Chondrocyte (in vitro differentiated cells): Measurements from ENCODE around the gene BCAN. TPM values are rescaled to one million over a fixed set of nuclear protein-coding genes. Genes with fewer than 3 reads are reported as not detected.
A peak's percentile ranks its signal among the peaks of the same experiment; 100 is the strongest.

Experiments
- DNase-seq: peaks from one replicate; pipeline ENCODE4 v3.0.0; 2021; ENCODE audit warnings: mixed read lengths, low spot score
- H3K27ac Mint-ChIP-seq: one replicate; pipeline ENCODE4 v1.8.0; 2021; ENCODE audit warnings: mild to moderate bottlenecking, moderate library complexity, mixed read lengths; ENCODE audit not compliant: unreplicated experiment
- H3K27me3 Mint-ChIP-seq: 2 replicates; pipeline ENCODE4 v1.8.0; 2021; ENCODE audit warnings: low read depth, mixed read lengths
- H3K36me3 Mint-ChIP-seq: 2 replicates; pipeline ENCODE4 v1.8.0; 2021; ENCODE audit warnings: low read depth, mixed read lengths
- H3K4me1 Mint-ChIP-seq: 2 replicates; pipeline ENCODE4 v1.8.0; 2021; ENCODE audit warnings: low read depth, mild to moderate bottlenecking, mixed read lengths
- H3K4me3 Mint-ChIP-seq: one replicate; pipeline ENCODE4 v1.8.0; 2021; ENCODE audit warnings: mild to moderate bottlenecking, moderate library complexity, mixed read lengths; ENCODE audit not compliant: unreplicated experiment
- H3K9me3 Mint-ChIP-seq: 2 replicates; pipeline ENCODE4 v1.8.0; 2021; ENCODE audit warnings: low read depth, mixed read lengths
- total RNA-seq: library from RNA; stranded (reverse); gene quantifications from 3 replicates; pipeline ENCODE4 v1.2.1, GENCODE V29; 2021
- TF ChIP-seq, protein P1 (sequence below): fragments of 200-600 bp; sonication (generic); IDR thresholded peaks from 2 replicates; pipeline ENCODE4 v1.5.0; 2021; ENCODE audit warnings: antibody characterized with exemption, mild to moderate bottlenecking, moderate library complexity

Gene BCAN
- total RNA-seq, 1 donor from 2014 or later, result not detected

DNA sequence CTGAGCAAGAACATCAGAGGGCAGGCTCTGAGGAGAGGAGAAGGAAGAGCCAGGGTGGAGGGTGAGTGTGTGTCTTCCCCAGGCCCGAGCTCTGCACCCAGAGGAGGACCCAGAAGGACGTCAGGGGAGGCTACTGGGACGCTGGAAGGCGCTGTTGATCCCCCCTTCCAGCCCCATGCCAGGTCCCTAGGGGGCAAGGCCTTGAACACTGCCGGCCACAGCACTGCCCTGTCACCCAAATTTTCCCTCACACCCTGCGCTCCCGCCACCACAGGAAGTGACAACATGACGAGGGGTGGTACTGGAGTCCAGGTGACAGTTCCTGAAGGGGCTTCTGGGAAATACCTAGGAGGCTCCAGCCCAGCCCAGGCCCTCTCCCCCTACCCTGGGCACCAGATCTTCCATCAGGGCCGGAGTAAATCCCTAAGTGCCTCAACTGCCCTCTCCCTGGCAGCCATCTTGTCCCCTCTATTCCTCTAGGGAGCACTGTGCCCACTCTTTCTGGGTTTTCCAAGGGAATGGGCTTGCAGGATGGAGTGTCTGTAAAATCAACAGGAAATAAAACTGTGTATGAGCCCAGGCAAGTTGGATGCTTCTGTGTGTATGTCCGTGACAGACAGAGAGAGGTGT is 17.1 kb downstream of the BCAN start:
- Mint-ChIP-seq H3K36me3 (no peaks in the 10 kb centered on the region), H3K27me3 (peaks cover 34% of the 10 kb centered on the region), H3K27ac (no peak overlapping the region), H3K9me3 (no peaks in the 10 kb centered on the region), H3K4me1 (peaks cover 58% of the 10 kb centered on the region), H3K4me3 (no peak overlapping the region)
- TF ChIP-seq, protein P1, sequence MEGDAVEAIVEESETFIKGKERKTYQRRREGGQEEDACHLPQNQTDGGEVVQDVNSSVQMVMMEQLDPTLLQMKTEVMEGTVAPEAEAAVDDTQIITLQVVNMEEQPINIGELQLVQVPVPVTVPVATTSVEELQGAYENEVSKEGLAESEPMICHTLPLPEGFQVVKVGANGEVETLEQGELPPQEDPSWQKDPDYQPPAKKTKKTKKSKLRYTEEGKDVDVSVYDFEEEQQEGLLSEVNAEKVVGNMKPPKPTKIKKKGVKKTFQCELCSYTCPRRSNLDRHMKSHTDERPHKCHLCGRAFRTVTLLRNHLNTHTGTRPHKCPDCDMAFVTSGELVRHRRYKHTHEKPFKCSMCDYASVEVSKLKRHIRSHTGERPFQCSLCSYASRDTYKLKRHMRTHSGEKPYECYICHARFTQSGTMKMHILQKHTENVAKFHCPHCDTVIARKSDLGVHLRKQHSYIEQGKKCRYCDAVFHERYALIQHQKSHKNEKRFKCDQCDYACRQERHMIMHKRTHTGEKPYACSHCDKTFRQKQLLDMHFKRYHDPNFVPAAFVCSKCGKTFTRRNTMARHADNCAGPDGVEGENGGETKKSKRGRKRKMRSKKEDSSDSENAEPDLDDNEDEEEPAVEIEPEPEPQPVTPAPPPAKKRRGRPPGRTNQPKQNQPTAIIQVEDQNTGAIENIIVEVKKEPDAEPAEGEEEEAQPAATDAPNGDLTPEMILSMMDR, result no peak
- DNase-seq, result no peak

GRCh38 chr1:156659661-156659987 is 17.7 kb downstream of the BCAN start:
- Mint-ChIP-seq H3K4me1 (peaks cover 64% of the 10 kb centered on the region), H3K27ac (peak overlapping the region; percentile 90)

DNA sequence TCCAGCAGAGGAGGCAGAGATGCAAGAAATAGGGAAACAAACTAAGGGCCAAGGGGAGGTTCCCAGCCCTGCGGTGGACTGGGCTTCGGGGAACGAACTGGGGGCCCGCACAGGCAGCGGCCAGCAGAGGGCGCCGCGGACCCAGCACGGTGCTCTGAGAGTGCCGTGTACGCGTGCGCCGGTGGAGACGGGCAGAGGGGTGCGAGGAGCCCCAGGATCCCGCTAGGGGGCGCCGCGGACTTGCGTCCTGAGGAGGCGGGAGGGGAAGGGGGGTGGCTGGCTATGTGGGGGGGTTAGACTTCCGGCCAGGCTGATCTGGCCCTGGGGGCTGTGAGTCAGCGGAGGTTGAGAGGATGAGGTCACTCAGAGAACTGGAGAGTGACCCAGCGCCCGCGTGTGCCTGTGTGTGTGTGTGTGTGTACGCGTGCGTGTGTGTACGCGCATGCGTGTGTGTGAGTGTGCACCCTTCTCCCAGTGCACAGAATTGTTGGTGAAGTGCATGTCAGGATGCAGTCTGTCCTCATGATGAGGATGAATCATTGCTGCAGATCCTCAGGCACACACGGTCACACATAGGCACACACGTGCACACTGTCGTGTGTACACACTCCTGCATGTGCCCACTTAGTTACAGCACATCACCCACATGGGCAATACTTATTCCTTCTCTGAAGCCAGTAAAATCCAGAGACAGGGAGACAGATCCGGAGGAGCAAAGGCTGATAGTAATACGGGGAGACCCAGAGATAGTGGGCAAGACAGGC is 18.3 kb downstream of the BCAN start:
- Mint-ChIP-seq H3K36me3 (no peaks in the 10 kb centered on the region), H3K4me3 (peak overlapping the region; percentile 59), H3K27ac (peak overlapping the region; percentile 90), H3K9me3 (no peaks in the 10 kb centered on the region), H3K4me1 (peaks cover 69% of the 10 kb centered on the region), H3K27me3 (peaks cover 24% of the 10 kb centered on the region)
- no peak for DNase-seq
- TF ChIP-seq, protein P1, result peak; percentile 100

More at GRCh38 chr1:156659661-156659987, 17.7 kb downstream of the BCAN start:
- Mint-ChIP-seq H3K9me3 (no peaks in the 10 kb centered on the region), H3K4me3 (peak overlapping the region; percentile 59), H3K36me3 (no peaks in the 10 kb centered on the region), H3K27me3 (peaks cover 28% of the 10 kb centered on the region)
- DNase-seq, result no peak
- TF ChIP-seq, protein P1, result no peak

DNA sequence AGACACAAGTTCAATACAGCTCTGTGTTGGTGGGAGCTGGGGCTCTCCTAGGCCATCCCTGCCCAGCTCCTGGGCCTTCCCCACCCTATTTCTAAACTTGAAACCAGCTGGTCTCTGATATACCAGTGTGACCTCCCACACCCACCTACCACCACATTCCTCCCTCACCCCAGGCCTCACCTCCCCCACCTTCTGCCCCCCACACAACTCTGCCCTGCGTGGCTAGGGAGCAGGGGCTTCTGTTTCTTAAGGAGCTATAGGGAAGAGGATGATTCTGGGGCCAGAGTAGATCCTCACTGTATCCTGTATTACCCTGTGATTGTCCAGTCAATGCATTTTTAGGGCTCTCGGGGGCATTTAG is 18.8 kb downstream of the BCAN start:
- DNase-seq, result no peak
- H3K27me3 Mint-ChIP-seq, result peaks cover 19% of the 10 kb centered on the region
- no peaks in the 10 kb centered on the region for H3K9me3 Mint-ChIP-seq
- H3K4me3 Mint-ChIP-seq, result no peak overlapping the region
- H3K27ac Mint-ChIP-seq, result peak overlapping the region; percentile 90
- no peaks in the 10 kb centered on the region for H3K36me3 Mint-ChIP-seq
- peaks cover 75% of the 10 kb centered on the region for H3K4me1 Mint-ChIP-seq
- TF ChIP-seq, protein P1, result no peak

DNA sequence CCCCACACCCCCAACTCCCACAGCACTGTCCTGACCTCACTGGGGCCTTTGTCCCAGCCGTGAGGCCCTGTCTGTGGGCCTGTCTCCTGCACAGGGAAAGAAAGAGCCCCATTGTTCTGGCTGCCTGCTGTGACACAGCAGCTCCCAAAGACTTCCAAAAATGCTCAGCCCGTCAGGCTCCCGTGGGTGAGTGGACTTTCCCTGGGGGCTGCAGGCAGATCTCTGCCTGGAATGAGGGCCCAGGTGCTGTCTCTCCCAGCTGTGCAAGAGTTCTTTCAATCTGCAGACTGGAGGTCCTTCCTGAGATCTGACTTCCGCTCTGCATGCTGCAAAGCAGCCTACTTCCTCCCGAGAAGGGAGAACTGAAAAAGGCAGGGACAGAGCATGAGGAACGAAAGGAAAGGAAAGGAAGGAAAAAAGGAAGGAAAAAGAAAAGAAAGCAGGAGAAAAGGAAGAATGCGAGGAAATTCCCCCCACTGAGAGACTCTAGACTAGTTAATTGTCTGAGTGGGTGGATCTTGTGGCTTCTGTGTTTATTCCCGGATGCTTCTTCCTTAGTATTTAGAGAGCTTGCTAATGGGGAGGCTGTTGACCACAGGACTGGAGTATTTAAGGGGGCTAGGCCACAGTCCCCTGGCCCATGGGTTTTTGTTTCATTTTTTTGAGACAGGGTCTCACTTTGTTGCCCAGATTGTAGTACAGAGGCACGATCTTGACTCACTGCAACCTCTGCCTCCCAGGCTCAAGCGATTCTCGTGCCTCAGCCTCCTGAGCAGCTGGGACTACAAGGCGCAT is 20.3 kb downstream of the BCAN start:
- Mint-ChIP-seq H3K4me1 (peaks cover 71% of the 10 kb centered on the region), H3K4me3 (no peak overlapping the region), H3K27ac (peak overlapping the region; percentile 77), H3K9me3 (no peaks in the 10 kb centered on the region), H3K27me3 (peaks cover 4% of the 10 kb centered on the region), H3K36me3 (no peaks in the 10 kb centered on the region)
- no peak for DNase-seq
- TF ChIP-seq, protein P1, result no peak
